Activated T-cell treated with anti-CD3 and anti-CD28 coated beads, Interleukin-2, amount 50 U/mL, for 4 hours (primary cell): ENCODE data around the gene PLSCR3. TPM values are rescaled to one million over a fixed set of nuclear protein-coding genes. Genes with fewer than 3 reads are reported as not detected.

Experiments used
- ATAC-seq, 2 donors: fragments of 200-7000 bp; cut with Tn5 transposase; one replicate each; pipeline ENCODE4 v1.10.0; 2021
- DNase-seq: peaks from one replicate; pipeline ENCODE4 v3.0.0-alpha.2; 2020
- H3K27me3 Mint-ChIP-seq: one replicate; pipeline ENCODE4 v1.8.0; 2021; ENCODE audit warnings: low read depth, mixed read lengths
- H3K36me3 Mint-ChIP-seq: one replicate; pipeline ENCODE4 v1.8.0; 2022; ENCODE audit warnings: mixed read lengths; ENCODE audit not compliant: insufficient read depth
- H3K4me1 Mint-ChIP-seq: one replicate; pipeline ENCODE4 v1.8.0; 2021; ENCODE audit warnings: low read depth, mixed read lengths
- H3K4me3 Mint-ChIP-seq: one replicate; pipeline ENCODE4 v1.8.0; 2021; ENCODE audit warnings: mild to moderate bottlenecking, moderate library complexity, mixed read lengths
- H3K9me3 Mint-ChIP-seq: one replicate; pipeline ENCODE4 v1.8.0; 2021; ENCODE audit warnings: mixed read lengths
- total RNA-seq, 3 donors: library from RNA; stranded (reverse); gene quantifications; one replicate each; pipeline ENCODE4 v1.2.1, GENCODE V29; 2021

PLSCR3 gene
- total RNA-seq, 3 donors from 2014 or later = 67.7 to 69.1 (median 68.9) TPM

DNA sequence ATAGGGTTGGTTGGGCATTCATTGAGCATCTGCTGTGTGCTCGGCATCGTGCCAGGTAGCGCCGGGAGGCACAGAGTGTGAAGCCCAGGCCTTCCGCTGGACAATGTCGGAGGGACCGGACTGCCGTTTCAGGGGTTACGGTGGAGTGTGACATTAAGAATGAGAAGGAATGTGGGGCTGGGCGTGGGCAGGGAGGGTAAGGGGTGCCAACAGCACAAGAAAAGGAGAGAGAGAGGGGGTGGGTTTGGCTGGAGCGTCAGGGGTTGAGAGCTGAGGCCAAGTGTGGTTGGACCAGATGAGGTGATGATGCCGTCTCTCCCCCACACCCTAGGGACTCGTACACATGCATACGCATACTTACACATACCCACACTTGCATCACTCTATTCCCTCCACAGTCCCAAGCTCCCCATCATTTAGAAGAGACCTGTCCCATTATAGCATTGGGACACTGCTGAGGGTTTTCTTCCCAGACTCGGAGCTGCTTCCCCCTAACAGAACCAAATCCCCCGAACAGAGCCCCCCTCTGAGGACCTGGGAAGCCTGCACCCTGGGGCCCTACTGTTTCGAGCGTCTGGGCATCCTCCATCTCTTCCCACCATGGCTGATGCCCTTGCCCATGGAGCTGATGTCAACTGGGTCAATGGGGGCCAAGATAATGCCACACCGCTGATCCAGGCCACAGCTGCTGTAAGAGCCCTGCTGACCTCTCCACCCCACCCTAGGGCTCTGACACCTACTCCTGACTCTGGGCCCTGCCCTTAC lies 45.7 kb downstream of the PLSCR3 start:
- ATAC-seq (no peak), DNase-seq (no peak)
- Mint-ChIP-seq H3K4me3 (no peak overlapping the region), H3K9me3 (no peaks in the 10 kb centered on the region), H3K36me3 (peaks cover 14% of the 10 kb centered on the region), H3K27me3 (no peaks in the 10 kb centered on the region), H3K4me1 (peaks cover 21% of the 10 kb centered on the region)

- H3K9me3 Mint-ChIP-seq = no peaks in the 10 kb centered on the region
- no peaks in the 10 kb centered on the region for H3K27me3 Mint-ChIP-seq
- peaks cover 17% of the 10 kb centered on the region for H3K4me1 Mint-ChIP-seq
- peaks cover 16% of the 10 kb centered on the region for H3K36me3 Mint-ChIP-seq
- DNase-seq (no peak), ATAC-seq (no peak)
- H3K4me3 Mint-ChIP-seq = no peak overlapping the region
Measured at GRCh38 chr17:7347630-7348477, 46.5 kb downstream of the PLSCR3 start.

DNA sequence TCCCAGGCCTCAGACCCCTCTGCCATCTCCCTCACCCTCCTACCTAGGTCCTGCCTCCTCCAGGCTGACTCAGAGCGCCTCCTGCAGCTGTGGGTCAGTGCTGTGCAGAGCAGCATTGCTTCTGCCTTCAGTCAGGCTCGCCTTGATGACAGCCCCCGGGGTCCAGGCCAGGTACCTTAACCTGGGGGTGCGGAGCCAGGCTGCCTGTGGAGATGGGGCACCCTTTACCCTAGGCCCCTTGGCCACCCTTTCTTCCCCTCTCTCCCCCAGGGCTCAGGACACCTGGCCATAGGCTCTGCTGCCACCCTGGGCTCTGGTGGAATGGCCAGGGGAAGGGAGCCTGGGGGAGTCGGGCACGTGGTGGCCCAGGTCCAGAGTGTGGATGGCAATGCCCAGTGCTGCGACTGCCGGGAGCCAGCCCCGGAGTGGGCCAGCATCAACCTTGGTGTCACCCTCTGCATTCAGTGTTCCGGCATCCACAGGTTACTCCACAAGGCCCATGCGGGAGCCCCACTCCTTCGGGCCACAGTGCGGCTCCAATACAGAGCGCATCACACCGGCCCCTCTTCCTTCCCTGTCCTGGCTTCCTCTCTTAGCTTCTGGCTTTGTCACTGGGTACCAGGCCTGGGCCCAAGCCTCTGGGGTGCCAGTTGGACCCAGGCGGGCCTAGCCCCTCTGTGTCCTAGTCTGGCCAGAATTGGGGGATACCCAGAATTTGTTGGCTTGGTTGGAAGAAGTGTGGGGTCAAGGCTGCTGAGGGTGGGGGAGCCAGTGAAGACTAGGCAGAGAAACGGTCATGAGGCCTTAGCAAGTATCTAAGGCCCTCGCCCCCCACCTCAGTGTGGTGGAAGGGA lies 47.3 kb downstream of the PLSCR3 start:
- Mint-ChIP-seq H3K36me3 (peaks cover 16% of the 10 kb centered on the region), H3K4me1 (peaks cover 11% of the 10 kb centered on the region), H3K27me3 (no peaks in the 10 kb centered on the region), H3K9me3 (no peaks in the 10 kb centered on the region), H3K4me3 (no peak overlapping the region)
- DNase-seq (no peak), ATAC-seq (no peak)

GRCh38 chr17:7343250-7343649 lies 51.1 kb downstream of the PLSCR3 start:
- Mint-ChIP-seq H3K4me3 (no peak overlapping the region), H3K9me3 (no peaks in the 10 kb centered on the region), H3K27me3 (no peaks in the 10 kb centered on the region), H3K36me3 (peaks cover 20% of the 10 kb centered on the region), H3K4me1 (peaks cover 13% of the 10 kb centered on the region)
- no peak for DNase-seq
- no peak for ATAC-seq

- ATAC-seq (no peak), DNase-seq (no peak)
- H3K9me3 Mint-ChIP-seq = no peaks in the 10 kb centered on the region
- peaks cover 15% of the 10 kb centered on the region for H3K36me3 Mint-ChIP-seq
- no peak overlapping the region for H3K4me3 Mint-ChIP-seq
- H3K4me1 Mint-ChIP-seq = peaks cover 25% of the 10 kb centered on the region
- H3K27me3 Mint-ChIP-seq = no peaks in the 10 kb centered on the region
Measured at GRCh38 chr17:7341842-7342241, 52.5 kb downstream of the PLSCR3 start.

DNA sequence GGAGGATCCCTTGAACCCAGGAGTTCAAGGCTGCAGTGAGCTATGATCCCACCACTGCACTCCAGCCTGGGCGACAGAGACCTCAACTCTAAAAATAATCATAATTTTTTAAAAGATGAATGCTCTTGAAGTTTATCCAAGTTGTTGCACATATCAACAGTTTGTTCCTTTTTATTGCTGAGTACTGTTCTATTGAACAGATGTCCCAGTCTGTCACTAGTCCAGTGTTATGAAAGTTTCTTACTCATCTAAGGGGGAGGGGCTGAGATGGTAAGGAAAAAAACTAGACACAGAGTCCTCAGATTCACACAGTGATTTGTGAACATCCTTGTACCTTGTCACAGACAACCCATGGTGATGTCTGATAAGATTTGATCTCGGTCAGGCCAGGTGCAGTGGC lies 54.1 kb downstream of the PLSCR3 start:
- no peak overlapping the region for H3K4me3 Mint-ChIP-seq
- peaks cover 36% of the 10 kb centered on the region for H3K4me1 Mint-ChIP-seq
- peaks cover 15% of the 10 kb centered on the region for H3K36me3 Mint-ChIP-seq
- DNase-seq (no peak), ATAC-seq (no peak)
- H3K9me3 Mint-ChIP-seq = no peaks in the 10 kb centered on the region
- no peaks in the 10 kb centered on the region for H3K27me3 Mint-ChIP-seq

Other genes starting within 250 kb of the PLSCR3 start
- gene ASGR1, start 215.2 kb downstream of the PLSCR3 start, total RNA-seq = 1 to 10 TPM in 2 of 3 donors, under 1 TPM in 1; 0.63 to 1.3 (median 1.1) TPM
- 1 to 10 TPM; 4.2 to 6.5 (median 5.7) TPM for gene DLG4, start 174.7 kb downstream of the PLSCR3 start, total RNA-seq
- gene ACADVL, start 174.6 kb downstream of the PLSCR3 start, total RNA-seq = 100 to 1,000 TPM; 161 to 222 (median 174) TPM
- 10 to 100 TPM; 62.9 to 65.3 (median 63.2) TPM for gene DVL2, start 160.0 kb downstream of the PLSCR3 start, total RNA-seq
- 10 to 100 TPM; 42.6 to 47.6 (median 43.0) TPM for gene PHF23, start 155.1 kb downstream of the PLSCR3 start, total RNA-seq
- gene GABARAP, start 152.1 kb downstream of the PLSCR3 start, total RNA-seq = 100 to 1,000 TPM; 114 to 136 (median 133) TPM
- gene CTDNEP1, start 142.8 kb downstream of the PLSCR3 start, total RNA-seq = 100 to 1,000 TPM; 190 to 210 (median 196) TPM
- 100 to 1,000 TPM; 107 to 138 (median 117) TPM for gene ELP5, start 142.3 kb downstream of the PLSCR3 start, total RNA-seq
- 1 to 10 TPM in 2 of 3 donors, under 1 TPM in 1; 0.65 to 1.8 (median 1.7) TPM for gene CLDN7, start 132.0 kb downstream of the PLSCR3 start, total RNA-seq
- under 1 TPM; 0.16 to 0.58 (median 0.24) TPM for gene SLC2A4, start 112.8 kb downstream of the PLSCR3 start, total RNA-seq
- gene YBX2, start 99.9 kb downstream of the PLSCR3 start, total RNA-seq = under 1 TPM in 1 of 3 donors, not detected in 2; 0.18 TPM
- 1,000 to 10,000 TPM; 1,821 to 1,965 (median 1,822) TPM for gene EIF5A, start 86.9 kb downstream of the PLSCR3 start, total RNA-seq
- 10 to 100 TPM; 80.6 to 92.8 (median 87.1) TPM for gene GPS2, start 79.2 kb downstream of the PLSCR3 start, total RNA-seq
- gene NEURL4, start 65.2 kb downstream of the PLSCR3 start, total RNA-seq = 10 to 100 TPM; 73.1 to 88.0 (median 82.4) TPM
- gene ACAP1, start 58.0 kb downstream of the PLSCR3 start, total RNA-seq = 100 to 1,000 TPM; 119 to 126 (median 123) TPM
- gene KCTD11, start 42.4 kb downstream of the PLSCR3 start, total RNA-seq = 1 to 10 TPM; 1.6 to 2.3 (median 1.6) TPM
- not detected for gene TMEM95, start 39.4 kb downstream of the PLSCR3 start, total RNA-seq
- 1 to 10 TPM; 5.6 to 7.4 (median 6.0) TPM for gene TNK1, start 13.4 kb downstream of the PLSCR3 start, total RNA-seq
- 10 to 100 TPM; 29.9 to 33.4 (median 32.0) TPM for gene TMEM256, start 9.6 kb upstream of the PLSCR3 start, total RNA-seq
- 1 to 10 TPM; 4.9 to 6.4 (median 5.9) TPM for gene NLGN2, start 13.3 kb upstream of the PLSCR3 start, total RNA-seq
- not detected for gene SPEM1, start 25.8 kb upstream of the PLSCR3 start, total RNA-seq
- gene SPEM2, start 31.1 kb upstream of the PLSCR3 start, total RNA-seq = not detected
- gene SPEM3, start 34.3 kb upstream of the PLSCR3 start, total RNA-seq = not detected
- gene TMEM102, start 40.9 kb upstream of the PLSCR3 start, total RNA-seq = 10 to 100 TPM; 11.8 to 13.9 (median 12.0) TPM
- under 1 TPM; 0.19 to 0.32 (median 0.28) TPM for gene FGF11, start 45.0 kb upstream of the PLSCR3 start, total RNA-seq
- 1 to 10 TPM; 3.9 to 4.6 (median 4.3) TPM for gene CHRNB1, start 50.5 kb upstream of the PLSCR3 start, total RNA-seq
- gene ZBTB4, start 85.1 kb upstream of the PLSCR3 start, total RNA-seq = 10 to 100 TPM; 16.0 to 18.0 (median 17.5) TPM
- not detected for gene SLC35G6, start 86.9 kb upstream of the PLSCR3 start, total RNA-seq
- gene POLR2A, start 89.8 kb upstream of the PLSCR3 start, total RNA-seq = 100 to 1,000 TPM; 184 to 188 (median 188) TPM
- gene TNFSF12, start 154.5 kb upstream of the PLSCR3 start, total RNA-seq = 1 to 10 TPM; 4.6 to 6.5 (median 6.1) TPM
- 1 to 10 TPM in 2 of 3 donors, under 1 TPM in 1; 0.98 to 1.4 (median 1.3) TPM for gene TNFSF13, start 164.2 kb upstream of the PLSCR3 start, total RNA-seq
- gene SENP3, start 167.4 kb upstream of the PLSCR3 start, total RNA-seq = 100 to 1,000 TPM; 138 to 153 (median 146) TPM
- 1 to 10 TPM; 4.8 to 5.3 (median 4.9) TPM for gene CD68, start 185.1 kb upstream of the PLSCR3 start, total RNA-seq
- gene MPDU1, start 189.3 kb upstream of the PLSCR3 start, total RNA-seq = 100 to 1,000 TPM; 110 to 134 (median 114) TPM
- gene SOX15, start 195.6 kb upstream of the PLSCR3 start, total RNA-seq = under 1 TPM; 0.20 to 0.38 (median 0.24) TPM
- 10 to 100 TPM; 53.7 to 57.6 (median 54.2) TPM for gene FXR2, start 220.4 kb upstream of the PLSCR3 start, total RNA-seq
- 10 to 100 TPM; 14.9 to 18.1 (median 16.8) TPM for gene SAT2, start 233.3 kb upstream of the PLSCR3 start, total RNA-seq
- gene SHBG, start 235.6 kb upstream of the PLSCR3 start, total RNA-seq = not detected